ENCODE measurements around the gene ITGB6.

GRCh38 chr2:160220545-160221009 is 20.5 kb upstream of the ITGB6 start:
- no peak for TF ChIP-seq CTCF (IDR thresholded peaks at IDR 0.05; ENCODE audit: insufficient read depth, low read depth, low read length)
- no peak for TF ChIP-seq EZH2 (IDR thresholded peaks at IDR 0.05; ENCODE audit: insufficient read depth, low read length)

All from astrocyte (in vitro differentiated cells and primary cell).